RCC 7860 (cell line): Measurements from ENCODE around the gene SIKE1.
"Not testable (repeated sequence)": the region's sequence is repeated elsewhere in the genome, so short reads cannot be mapped to it uniquely, and the experiment has no call there.

Experiments
- DNase-seq: peaks from one replicate; pipeline ENCODE4 v3.0.0-alpha.2; 2015; ENCODE audit warnings: low spot score
- FAIRE-seq: peaks from 2 replicates; lab custom pipeline; 2012; peaks lifted over from hg19 to GRCh38; lab: Jason Lieb, UNC

Gene SIKE1

GRCh38 chr1:114756009-114756892, 24.2 kb downstream of the SIKE1 start:
- FAIRE-seq (no peak), DNase-seq (no peak)

- DNase-seq (no peak), FAIRE-seq (no peak)
These were observed 25.2 kb downstream of the SIKE1 start for GRCh38 chr1:114755006-114755931.

- not testable (repeated sequence) for DNase-seq, FAIRE-seq
These were observed 26.8 kb downstream of the SIKE1 start for GRCh38 chr1:114753702-114754101.

DNA sequence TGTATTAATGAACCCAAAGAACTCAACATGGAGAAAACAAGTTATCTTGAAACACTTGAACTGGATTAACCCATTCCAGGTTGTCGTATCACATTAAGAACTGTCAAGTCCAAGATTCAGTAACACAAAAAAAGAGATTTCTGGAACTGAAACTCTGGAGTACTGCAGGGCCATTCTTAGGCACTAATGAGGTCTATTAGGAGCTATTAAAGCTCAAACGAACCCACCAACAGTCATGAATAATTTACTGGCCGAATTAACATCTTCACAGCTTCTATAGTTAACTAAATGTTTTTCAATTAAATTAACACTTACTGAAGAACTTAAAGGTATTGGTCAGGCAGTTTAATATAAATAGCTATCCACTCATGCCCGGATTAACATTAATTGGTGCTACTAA, 27.3 kb downstream of the SIKE1 start:
- FAIRE-seq, result no peak
- DNase-seq, result no peak

- no peak for FAIRE-seq
- DNase-seq, result no peak
These were observed 29.7 kb downstream of the SIKE1 start for GRCh38 chr1:114750780-114751179.

DNA sequence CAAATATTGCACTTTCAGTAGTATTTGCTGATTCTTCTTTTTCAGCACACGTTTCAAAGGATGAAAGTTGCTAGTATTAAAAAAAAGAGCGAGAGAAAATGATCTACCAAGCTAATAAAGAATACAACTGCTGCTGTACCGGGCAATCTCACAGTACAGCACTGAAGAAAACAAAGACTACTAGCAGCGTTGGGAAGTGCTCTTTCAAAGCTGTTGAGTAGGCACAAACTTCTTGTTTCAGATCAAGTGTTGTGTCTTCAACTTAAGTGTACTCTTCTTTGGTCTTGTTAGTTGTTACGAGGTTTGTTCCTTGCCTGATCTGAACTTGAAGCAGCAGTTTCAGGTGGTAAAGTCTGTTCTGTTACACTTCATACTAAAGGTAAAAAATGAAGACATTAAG, 30.6 kb downstream of the SIKE1 start:
- DNase-seq (no peak), FAIRE-seq (no peak)

- no peak for FAIRE-seq
- no peak for DNase-seq
These were observed 33.9 kb downstream of the SIKE1 start for GRCh38 chr1:114746450-114747121.

GRCh38 chr1:114745291-114745690, 35.2 kb downstream of the SIKE1 start:
- DNase-seq, result no peak
- FAIRE-seq, result no peak

GRCh38 chr1:114741963-114742746, 38.3 kb downstream of the SIKE1 start:
- no peak for DNase-seq
- no peak for FAIRE-seq

GRCh38 chr1:114740331-114740730, 40.2 kb downstream of the SIKE1 start:
- DNase-seq (no peak), FAIRE-seq (no peak)

DNA sequence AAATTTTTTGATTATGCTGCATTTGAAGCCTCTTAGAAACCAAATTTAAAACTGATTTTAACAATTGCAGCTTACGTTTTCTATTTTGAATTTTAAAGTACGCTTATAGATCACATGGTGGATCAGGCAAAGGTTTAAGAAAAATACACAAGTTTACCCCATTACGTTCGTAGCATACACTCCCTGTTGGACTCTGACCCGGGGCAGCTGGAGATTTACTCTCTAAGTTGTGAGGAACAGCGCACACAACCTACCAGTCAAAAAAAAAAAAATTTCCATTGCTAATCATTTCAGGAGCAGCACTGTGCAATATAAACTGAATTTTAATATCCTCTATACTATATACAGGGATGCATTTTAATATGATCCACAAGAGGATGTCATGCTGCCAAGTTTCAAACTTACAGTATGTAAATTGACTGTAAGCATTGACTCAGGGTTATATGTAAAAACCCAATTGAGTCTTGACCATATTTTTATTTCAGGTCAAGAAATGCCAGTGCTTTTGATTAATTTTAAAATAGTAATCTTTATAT, 43.1 kb downstream of the SIKE1 start:
- no peak for FAIRE-seq

GRCh38 chr1:114735479-114735878, 45.0 kb downstream of the SIKE1 start:
- no peak for DNase-seq
- no peak for FAIRE-seq

More for the DNA sequence above, 43.1 kb downstream of the SIKE1 start:
- no peak for DNase-seq

GRCh38 chr1:114729782-114730181, 50.7 kb downstream of the SIKE1 start:
- no peak for FAIRE-seq
- no peak for DNase-seq

- no peak for DNase-seq
- no peak for FAIRE-seq
These were observed 51.9 kb downstream of the SIKE1 start for GRCh38 chr1:114728553-114728952.

- DNase-seq (no peak), FAIRE-seq (no peak)
These were observed 55.3 kb downstream of the SIKE1 start for GRCh38 chr1:114725230-114725629.

- FAIRE-seq, result no peak
- no peak for DNase-seq
These were observed 56.6 kb downstream of the SIKE1 start for GRCh38 chr1:114723915-114724314.

DNA sequence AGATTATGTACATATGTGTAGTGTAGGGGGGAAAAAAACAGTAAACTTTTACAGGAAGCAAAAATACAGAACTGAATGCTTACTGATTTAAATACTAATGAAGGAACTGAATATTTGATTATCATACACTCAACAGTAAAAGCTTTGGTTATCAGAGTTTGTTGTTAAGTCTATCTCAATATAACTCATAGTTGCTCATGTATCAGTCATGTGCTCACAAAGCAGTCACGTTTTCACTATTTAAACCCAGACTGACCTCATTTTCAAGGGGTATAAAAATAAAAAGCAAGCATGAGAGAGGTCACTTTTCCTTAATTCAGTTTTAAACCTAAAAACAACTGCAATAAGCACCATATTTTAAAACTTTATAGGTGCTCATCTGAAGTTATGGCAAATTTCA, 57.0 kb downstream of the SIKE1 start:
- no peak for DNase-seq

GRCh38 chr1:114720492-114720891, 60.0 kb downstream of the SIKE1 start:
- DNase-seq (no peak), FAIRE-seq (no peak)

More for the DNA sequence above, 57.0 kb downstream of the SIKE1 start:
- no peak for FAIRE-seq
